ENCODE data around the gene ZNF407. TPM values are rescaled to one million over a fixed set of nuclear protein-coding genes. Genes with fewer than 3 reads are reported as not detected.

The ZNF407 gene
- total RNA-seq, 2 experiments from 2014 or later = 11.7 to 13.4 TPM

GRCh38 chr18:74699455-74699854 is 101.8 kb downstream of the ZNF407 start:
- Mint-ChIP-seq H3K27ac (no peak overlapping the region), H3K4me3 (no peak overlapping the region), H3K9me3 (no peaks in the 10 kb centered on the region), H3K27me3 (no peaks in the 10 kb centered on the region), H3K4me1 (no peaks in the 10 kb centered on the region), H3K36me3 (ENCODE audit: low read depth) (no peaks in the 10 kb centered on the region)
- CTCF ChIA-PET = no interaction called here
- DNase-seq = no peak
- POLR2A ChIA-PET = no interaction called here

- no peak overlapping the region for H3K4me3 Mint-ChIP-seq
- no peak for DNase-seq
- H3K27ac Mint-ChIP-seq = no peak overlapping the region
- no peaks in the 10 kb centered on the region for H3K27me3 Mint-ChIP-seq
- peaks cover 2% of the 10 kb centered on the region for H3K4me1 Mint-ChIP-seq
- no peaks in the 10 kb centered on the region for H3K36me3 Mint-ChIP-seq (ENCODE audit: low read depth)
- POLR2A ChIA-PET = no interaction called here
- CTCF ChIA-PET = no interaction called here
- no peaks in the 10 kb centered on the region for H3K9me3 Mint-ChIP-seq
These were observed 105.3 kb downstream of the ZNF407 start for GRCh38 chr18:74702950-74703349.

GRCh38 chr18:74708169-74708568 is 110.5 kb downstream of the ZNF407 start:
- CTCF ChIA-PET = no interaction called here
- Mint-ChIP-seq H3K9me3 (no peaks in the 10 kb centered on the region), H3K27me3 (no peaks in the 10 kb centered on the region), H3K4me3 (no peak overlapping the region), H3K4me1 (peaks cover 2% of the 10 kb centered on the region), H3K36me3 (ENCODE audit: low read depth) (no peaks in the 10 kb centered on the region), H3K27ac (no peak overlapping the region)
- DNase-seq = no peak
- POLR2A ChIA-PET = no interaction called here

- no peaks in the 10 kb centered on the region for H3K36me3 Mint-ChIP-seq (ENCODE audit: low read depth)
- no peak overlapping the region for H3K4me3 Mint-ChIP-seq
- H3K9me3 Mint-ChIP-seq = no peaks in the 10 kb centered on the region
- DNase-seq = no peak
- no peak overlapping the region for H3K27ac Mint-ChIP-seq
- ChIA-PET POLR2A (no interaction called here), CTCF (no interaction called here)
- H3K4me1 Mint-ChIP-seq = peaks cover 3% of the 10 kb centered on the region
- no peaks in the 10 kb centered on the region for H3K27me3 Mint-ChIP-seq
These were observed 111.8 kb downstream of the ZNF407 start for GRCh38 chr18:74709452-74709851.

GRCh38 chr18:74714120-74714519 is 116.5 kb downstream of the ZNF407 start:
- ChIA-PET POLR2A (no interaction called here), CTCF (interaction anchor here (0.6 kb wide), 1 partner anchor 84 kb away, joined by 4 read pairs; no protein-coding TSS in a partner anchor)
- Mint-ChIP-seq H3K4me1 (peaks cover 1% of the 10 kb centered on the region), H3K27ac (no peak overlapping the region), H3K9me3 (no peaks in the 10 kb centered on the region), H3K4me3 (no peak overlapping the region), H3K27me3 (no peaks in the 10 kb centered on the region), H3K36me3 (ENCODE audit: low read depth) (no peaks in the 10 kb centered on the region)
- DNase-seq = no peak

GRCh38 chr18:74714791-74715190 is 117.1 kb downstream of the ZNF407 start:
- ChIA-PET CTCF (no interaction called here), POLR2A (no interaction called here)
- Mint-ChIP-seq H3K27ac (no peak overlapping the region), H3K4me3 (no peak overlapping the region), H3K4me1 (peaks cover 1% of the 10 kb centered on the region), H3K36me3 (ENCODE audit: low read depth) (no peaks in the 10 kb centered on the region), H3K27me3 (no peaks in the 10 kb centered on the region), H3K9me3 (no peaks in the 10 kb centered on the region)
- DNase-seq = no peak

- H3K9me3 Mint-ChIP-seq = no peaks in the 10 kb centered on the region
- ChIA-PET CTCF (no interaction called here), POLR2A (no interaction called here)
- H3K4me3 Mint-ChIP-seq = no peak overlapping the region
- H3K4me1 Mint-ChIP-seq = peaks cover 1% of the 10 kb centered on the region
- DNase-seq = no peak
- no peaks in the 10 kb centered on the region for H3K27me3 Mint-ChIP-seq
- no peak overlapping the region for H3K27ac Mint-ChIP-seq
- peaks cover 5% of the 10 kb centered on the region for H3K36me3 Mint-ChIP-seq (ENCODE audit: low read depth)
These were observed 117.6 kb downstream of the ZNF407 start for GRCh38 chr18:74715306-74715705.

- no peaks in the 10 kb centered on the region for H3K27me3 Mint-ChIP-seq
- peaks cover 4% of the 10 kb centered on the region for H3K4me1 Mint-ChIP-seq
- POLR2A ChIA-PET = no interaction called here
- H3K36me3 Mint-ChIP-seq (ENCODE audit: low read depth) = peaks cover 8% of the 10 kb centered on the region
- no peak overlapping the region for H3K4me3 Mint-ChIP-seq
- CTCF ChIA-PET = no interaction called here
- H3K27ac Mint-ChIP-seq = no peak overlapping the region
- no peaks in the 10 kb centered on the region for H3K9me3 Mint-ChIP-seq
- no peak for DNase-seq
These were observed 118.4 kb downstream of the ZNF407 start for GRCh38 chr18:74715865-74716712.

- POLR2A ChIA-PET = no interaction called here
- Mint-ChIP-seq H3K4me1 (peaks cover 16% of the 10 kb centered on the region), H3K27me3 (no peaks in the 10 kb centered on the region), H3K4me3 (no peak overlapping the region), H3K36me3 (ENCODE audit: low read depth) (peaks cover 8% of the 10 kb centered on the region), H3K9me3 (no peaks in the 10 kb centered on the region), H3K27ac (no peak overlapping the region)
- DNase-seq = no peak
- CTCF ChIA-PET = interaction anchor here (0.8 kb wide), 1 partner anchor 756 kb away, joined by 3 read pairs; no protein-coding TSS in a partner anchor
These were observed 120.6 kb downstream of the ZNF407 start for GRCh38 chr18:74718312-74718711.

GRCh38 chr18:74722237-74722636 is 124.6 kb downstream of the ZNF407 start:
- Mint-ChIP-seq H3K27ac (no peak overlapping the region), H3K9me3 (no peaks in the 10 kb centered on the region), H3K4me1 (peaks cover 19% of the 10 kb centered on the region), H3K4me3 (no peak overlapping the region), H3K27me3 (no peaks in the 10 kb centered on the region), H3K36me3 (ENCODE audit: low read depth) (peaks cover 8% of the 10 kb centered on the region)
- DNase-seq = no peak
- ChIA-PET CTCF (interaction anchor here (1.3 kb wide), 1 partner anchor 242 kb away, joined by 3 read pairs; no protein-coding TSS in a partner anchor), POLR2A (no interaction called here)

- Mint-ChIP-seq H3K27me3 (no peaks in the 10 kb centered on the region), H3K4me3 (no peak overlapping the region), H3K27ac (no peak overlapping the region), H3K36me3 (ENCODE audit: low read depth) (peaks cover 12% of the 10 kb centered on the region), H3K4me1 (peaks cover 19% of the 10 kb centered on the region), H3K9me3 (no peaks in the 10 kb centered on the region)
- ChIA-PET POLR2A (no interaction called here), CTCF (no interaction called here)
- DNase-seq = no peak
These were observed 126.5 kb downstream of the ZNF407 start for GRCh38 chr18:74724186-74724585.

GRCh38 chr18:74725690-74726089 is 128.0 kb downstream of the ZNF407 start:
- CTCF ChIA-PET = no interaction called here
- Mint-ChIP-seq H3K4me1 (peaks cover 19% of the 10 kb centered on the region), H3K27ac (no peak overlapping the region), H3K27me3 (no peaks in the 10 kb centered on the region), H3K36me3 (ENCODE audit: low read depth) (peaks cover 4% of the 10 kb centered on the region), H3K4me3 (no peak overlapping the region), H3K9me3 (no peaks in the 10 kb centered on the region)
- POLR2A ChIA-PET = interaction anchor here (0.7 kb wide), 1 partner anchor 1308 kb away, joined by 3 read pairs; no protein-coding TSS in a partner anchor
- no peak for DNase-seq

- no peaks in the 10 kb centered on the region for H3K9me3 Mint-ChIP-seq
- peaks cover 5% of the 10 kb centered on the region for H3K4me1 Mint-ChIP-seq
- DNase-seq = no peak
- CTCF ChIA-PET = no interaction called here
- H3K36me3 Mint-ChIP-seq (ENCODE audit: low read depth) = peaks cover 4% of the 10 kb centered on the region
- H3K27me3 Mint-ChIP-seq = no peaks in the 10 kb centered on the region
- H3K27ac Mint-ChIP-seq = no peak overlapping the region
- H3K4me3 Mint-ChIP-seq = no peak overlapping the region
- POLR2A ChIA-PET = no interaction called here
These were observed 130.9 kb downstream of the ZNF407 start for GRCh38 chr18:74728586-74728985.

- H3K4me3 Mint-ChIP-seq = no peak overlapping the region
- CTCF ChIA-PET = no interaction called here
- H3K27ac Mint-ChIP-seq = no peak overlapping the region
- H3K4me1 Mint-ChIP-seq = peaks cover 5% of the 10 kb centered on the region
- no peaks in the 10 kb centered on the region for H3K9me3 Mint-ChIP-seq
- no peaks in the 10 kb centered on the region for H3K27me3 Mint-ChIP-seq
- POLR2A ChIA-PET = no interaction called here
- H3K36me3 Mint-ChIP-seq (ENCODE audit: low read depth) = peaks cover 4% of the 10 kb centered on the region
- DNase-seq = no peak
These were observed 133.4 kb downstream of the ZNF407 start for GRCh38 chr18:74731097-74731496.
